Mucosa of stomach (tissue), 1 donor: Measurements from ENCODE around the gene ENOX2.

Experiments
- H3K27me3 ChIP-seq: one replicate; pipeline ENCODE4 v1.7.0; 2013; ENCODE audit warnings: mild to moderate bottlenecking, low read length; ENCODE audit not compliant: control insufficient read depth, insufficient read depth
- H3K36me3 ChIP-seq: one replicate; pipeline ENCODE4 v1.7.0; 2013; ENCODE audit warnings: low read length; ENCODE audit not compliant: control insufficient read depth, insufficient read depth
- H3K4me1 ChIP-seq: one replicate; pipeline ENCODE4 v1.7.0; 2013; ENCODE audit warnings: mild to moderate bottlenecking, low read length; ENCODE audit not compliant: control insufficient read depth, insufficient read depth
- H3K4me3 ChIP-seq: one replicate; pipeline ENCODE4 v1.7.0; 2013; ENCODE audit warnings: low read length
- H3K9ac ChIP-seq: one replicate; pipeline ENCODE4 v1.7.0; 2013; ENCODE audit warnings: mild to moderate bottlenecking, low read length, moderate library complexity
- H3K9me3 ChIP-seq: one replicate; pipeline ENCODE4 v1.7.0; 2013; ENCODE audit warnings: mild to moderate bottlenecking, low read length, moderate library complexity; ENCODE audit not compliant: control insufficient read depth
- donor health status: Pancreatic carcinoma.

The ENOX2 gene

GRCh38 chrX:130577431-130577830 is 325.6 kb downstream of the ENOX2 start:
- H3K9me3 ChIP-seq = no peaks in the 10 kb centered on the region
- H3K4me1 ChIP-seq = no peaks in the 10 kb centered on the region
- H3K9ac ChIP-seq = no peak overlapping the region
- no peaks in the 10 kb centered on the region for H3K27me3 ChIP-seq
- H3K36me3 ChIP-seq = no peaks in the 10 kb centered on the region
- H3K4me3 ChIP-seq = no peak overlapping the region

DNA sequence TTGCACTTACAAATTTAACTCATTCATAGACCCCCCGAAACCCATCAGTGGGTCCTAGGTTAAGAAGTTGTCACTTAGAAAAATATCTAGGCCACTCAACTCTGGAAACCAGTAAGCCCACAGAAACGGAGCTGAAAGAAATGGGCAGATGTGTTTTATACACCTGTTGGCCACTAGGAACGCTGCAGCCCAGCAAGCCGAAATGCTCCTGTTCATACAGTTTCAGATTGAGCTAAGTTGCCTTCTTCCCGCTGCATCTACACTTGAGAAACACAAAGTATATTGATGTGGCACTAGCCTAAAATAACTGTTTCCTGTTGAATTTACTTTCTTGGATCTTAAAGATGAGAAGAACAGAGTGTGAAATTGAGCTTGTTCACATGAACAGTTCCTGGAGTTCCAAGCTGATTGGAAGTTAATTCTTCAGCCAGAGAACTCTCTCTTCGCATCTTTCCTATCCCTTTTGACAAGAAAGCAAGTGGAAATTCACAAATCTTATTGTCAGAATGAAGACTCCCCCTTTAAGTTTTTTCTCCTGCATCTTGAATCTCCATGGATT is 327.1 kb downstream of the ENOX2 start:
- Histone ChIP-seq H3K9me3 (no peaks in the 10 kb centered on the region), H3K4me3 (no peak overlapping the region), H3K4me1 (no peaks in the 10 kb centered on the region), H3K36me3 (no peaks in the 10 kb centered on the region), H3K27me3 (no peaks in the 10 kb centered on the region), H3K9ac (no peak overlapping the region)
